Naive thymus-derived CD4-positive, alpha-beta T cell (primary cell): ENCODE data around the gene RGMB. TPM values are rescaled to one million over a fixed set of nuclear protein-coding genes. Genes with fewer than 3 reads are reported as not detected.
"Not testable (repeated sequence)": the region's sequence is repeated elsewhere in the genome, so short reads cannot be mapped to it uniquely, and the experiment has no call there.

ENCODE experiments used
- ATAC-seq: fragments of 150-1000 bp; cut with Tn5 transposase; 2 replicates; pipeline ENCODE4 v1.10.0; 2021; ENCODE audit warnings: mild to moderate bottlenecking, moderate library complexity
- CTCF ChIA-PET: fragments of 350-600 bp; sonication (Branson Sonifier 250); formaldehyde crosslinking; loops from one replicate; lab custom pipeline; 2021; ENCODE audit warnings: antibody characterized with exemption; lab: Charles Lee
- POLR2A ChIA-PET: fragments of 350-600 bp; sonication (Branson Sonifier 250); formaldehyde crosslinking; loops from one replicate; lab custom pipeline; 2021; ENCODE audit warnings: antibody characterized with exemption, inconsistent platforms; lab: Charles Lee
- DNase-seq, 9 donors: peaks; one replicate each; pipeline versions ENCODE4 v3.0.0 to v3.0.0-alpha.2; 2020 to 2022; ENCODE audit warnings: mixed read lengths in 1 of 9
- H3K27ac ChIP-seq: one replicate; pipeline ENCODE4 v1.7.0; 2013; ENCODE audit warnings: mild to moderate bottlenecking, low read depth, low read length, moderate library complexity
- H3K27me3 ChIP-seq, 2 donors: one replicate each; pipeline ENCODE4 v1.7.0; 2013; ENCODE audit warnings: low read length in 2 of 2, mild to moderate bottlenecking in 2 of 2, moderate library complexity in 2 of 2; ENCODE audit not compliant: control insufficient read depth in 2 of 2, insufficient read depth in 2 of 2
- H3K36me3 ChIP-seq, 3 experiments: 1 replicate in 2 of 3; 2 replicates in 1 of 3; pipeline ENCODE4 v1.7.0; 2013; ENCODE audit warnings: low read length in 3 of 3, mild to moderate bottlenecking in 3 of 3, moderate library complexity in 1 of 3; ENCODE audit not compliant: insufficient read depth in 3 of 3, control insufficient read depth in 2 of 3
- H3K4me1 ChIP-seq, 2 donors: one replicate each; pipeline ENCODE4 v1.7.0; 2013; ENCODE audit warnings: low read length in 2 of 2, mild to moderate bottlenecking in 2 of 2, moderate library complexity in 1 of 2; ENCODE audit not compliant: control insufficient read depth in 2 of 2, insufficient read depth in 2 of 2
- H3K4me3 ChIP-seq: 2 replicates; pipeline ENCODE4 v1.7.0; 2013; ENCODE audit warnings: mild to moderate bottlenecking, low read length
- H3K9me3 ChIP-seq, 3 experiments: 1 replicate in 2 of 3; 2 replicates in 1 of 3; pipeline ENCODE4 v1.7.0; 2013; ENCODE audit warnings: low read length in 3 of 3; ENCODE audit not compliant: control insufficient read depth in 2 of 3
- H3K27ac Mint-ChIP-seq, 9 donors: one replicate each; pipeline ENCODE4 v1.8.0; 2020 to 2022; ENCODE audit warnings: mixed read lengths in 9 of 9, mild to moderate bottlenecking in 8 of 9, moderate library complexity in 5 of 9, inconsistent platforms in 2 of 9
- H3K27me3 Mint-ChIP-seq, 5 donors: one replicate each; pipeline ENCODE4 v1.8.0; 2021 to 2022; ENCODE audit warnings: mixed read lengths in 5 of 5, mild to moderate bottlenecking in 1 of 5
- H3K36me3 Mint-ChIP-seq, 5 donors: one replicate each; pipeline ENCODE4 v1.8.0; 2020 to 2022; ENCODE audit warnings: mixed read lengths in 5 of 5, mild to moderate bottlenecking in 3 of 5, inconsistent platforms in 1 of 5
- H3K4me1 Mint-ChIP-seq, 7 donors: one replicate each; pipeline ENCODE4 v1.8.0; 2020 to 2022; ENCODE audit warnings: mixed read lengths in 7 of 7, mild to moderate bottlenecking in 3 of 7, inconsistent platforms in 1 of 7
- H3K4me3 Mint-ChIP-seq, 10 donors: one replicate each; pipeline ENCODE4 v1.8.0; 2020 to 2022; ENCODE audit warnings: mild to moderate bottlenecking in 10 of 10, mixed read lengths in 10 of 10, moderate library complexity in 6 of 10, inconsistent platforms in 2 of 10
- H3K9me3 Mint-ChIP-seq, 11 donors: one replicate each; pipeline ENCODE4 v1.8.0; 2020 to 2022; ENCODE audit warnings: mixed read lengths in 11 of 11, mild to moderate bottlenecking in 4 of 11, inconsistent platforms in 1 of 11, moderate library complexity in 1 of 11
- intact Hi-C, 2 donors: fragments of 100-400 bp; cut with micrococcal nuclease; formaldehyde crosslinking; loops; one replicate each; pipeline ENCODE4 v1.15.1; 2023
- polyA plus RNA-seq, 2 donors: library from polyadenylated mRNA; unstranded; fragments of 300-500 nt; fragmentation: Illumina TruSeq; gene quantifications; one replicate each; pipeline ENCODE4 v1.2.3, GENCODE V29; 2021
- total RNA-seq, 6 experiments: library from RNA in 5 of 6; stranded (reverse) in 5 of 6; gene quantifications; 1 replicate in 5 of 6; 2 replicates in 1 of 6; pipeline ENCODE4 v1.2.3 and lab custom pipeline; 2021 to 2026

RGMB gene
- total and polyA plus RNA-seq, 7 experiments from 2014 or later: 0.41 to 22.4 (median 9.5) TPM

- H3K27ac ChIP-seq: no peak overlapping the region
- no peak overlapping the region for H3K27ac Mint-ChIP-seq
- H3K4me1 Mint-ChIP-seq: no peaks in the 10 kb centered on the region
- H3K4me3 ChIP-seq: no peak overlapping the region
- no peaks in the 10 kb centered on the region for H3K36me3 ChIP-seq
- H3K4me3 Mint-ChIP-seq: no peak overlapping the region
- no peaks in the 10 kb centered on the region for H3K9me3 ChIP-seq
- no peaks in the 10 kb centered on the region for H3K36me3 Mint-ChIP-seq
- H3K27me3 ChIP-seq: no peaks in the 10 kb centered on the region
- CTCF ChIA-PET: no interaction called here
- DNase-seq (no peak), ATAC-seq (no peak)
- peaks cover 0 to 11% (median 5%) of the 10 kb centered on the region in 5 donors for H3K27me3 Mint-ChIP-seq
- no peaks in the 10 kb centered on the region for H3K4me1 ChIP-seq
- H3K9me3 Mint-ChIP-seq: peaks cover 0 to 10% (median 1%) of the 10 kb centered on the region in 11 donors
- intact Hi-C loops: no loop called here
- POLR2A ChIA-PET: no interaction called here
These were observed 22.8 kb upstream of the RGMB start for GRCh38 chr5:98750693-98751092.

- H3K9me3 Mint-ChIP-seq, H3K36me3 ChIP-seq, H3K36me3 Mint-ChIP-seq, H3K27me3 Mint-ChIP-seq, H3K27ac Mint-ChIP-seq, H3K4me3 Mint-ChIP-seq, H3K4me3 ChIP-seq, DNase-seq, POLR2A ChIA-PET, H3K27me3 ChIP-seq, H3K4me1 ChIP-seq, H3K27ac ChIP-seq, intact Hi-C loops, H3K9me3 ChIP-seq, ATAC-seq, H3K4me1 Mint-ChIP-seq: not testable (repeated sequence)
- CTCF ChIA-PET: interaction anchor here (0.6 kb wide), 1 partner anchor 238 kb away, joined by 3 read pairs; no protein-coding TSS in a partner anchor
These were observed 21.1 kb upstream of the RGMB start for GRCh38 chr5:98752331-98752730.

GRCh38 chr5:98752801-98753200 is 20.7 kb upstream of the RGMB start:
- H3K27me3 Mint-ChIP-seq: peaks cover 0 to 10% (median 5%) of the 10 kb centered on the region in 5 donors
- DNase-seq, intact Hi-C loops, H3K4me1 ChIP-seq, ATAC-seq, POLR2A ChIA-PET, H3K27ac ChIP-seq, H3K4me3 ChIP-seq, H3K27ac Mint-ChIP-seq, H3K27me3 ChIP-seq, H3K4me3 Mint-ChIP-seq, H3K9me3 ChIP-seq, H3K4me1 Mint-ChIP-seq, H3K36me3 Mint-ChIP-seq, H3K9me3 Mint-ChIP-seq, H3K36me3 ChIP-seq: not testable (repeated sequence)
- CTCF ChIA-PET: interaction anchor here (0.6 to 1.9 kb wide), 2 partner anchors 16 to 238 kb away, joined by 3 to 5 read pairs; no protein-coding TSS in a partner anchor

GRCh38 chr5:98753507-98753906 is 20.0 kb upstream of the RGMB start:
- DNase-seq: peak in 1 of 9 donors; percentile 10
- H3K27ac Mint-ChIP-seq: no peak overlapping the region
- H3K4me1 Mint-ChIP-seq: no peaks in the 10 kb centered on the region
- intact Hi-C loops: no loop called here
- peaks cover 0 to 4% (median 0%) of the 10 kb centered on the region in 5 donors for H3K36me3 Mint-ChIP-seq
- ChIA-PET CTCF (interaction anchor here (1.9 kb wide), 1 partner anchor 15 kb away, joined by 5 read pairs; no protein-coding TSS in a partner anchor), POLR2A (no interaction called here)
- no peak for ATAC-seq
- Histone ChIP-seq H3K27ac (no peak overlapping the region), H3K36me3 (no peaks in the 10 kb centered on the region), H3K4me1 (no peaks in the 10 kb centered on the region), H3K27me3 (no peaks in the 10 kb centered on the region), H3K4me3 (no peak overlapping the region), H3K9me3 (no peaks in the 10 kb centered on the region)
- H3K27me3 Mint-ChIP-seq: peaks cover 0 to 10% (median 5%) of the 10 kb centered on the region in 5 donors
- no peak overlapping the region for H3K4me3 Mint-ChIP-seq
- H3K9me3 Mint-ChIP-seq: peaks cover 0 to 5% (median 3%) of the 10 kb centered on the region in 11 donors

- Mint-ChIP-seq H3K9me3 (peaks cover 0 to 5% (median 3%) of the 10 kb centered on the region in 11 donors), H3K4me1 (no peaks in the 10 kb centered on the region), H3K4me3 (no peak overlapping the region), H3K27ac (no peak overlapping the region), H3K27me3 (peaks cover 0 to 16% (median 5%) of the 10 kb centered on the region in 5 donors), H3K36me3 (peaks cover 0 to 4% (median 0%) of the 10 kb centered on the region in 5 donors)
- Histone ChIP-seq H3K9me3 (no peaks in the 10 kb centered on the region), H3K27ac (no peak overlapping the region), H3K36me3 (no peaks in the 10 kb centered on the region), H3K4me1 (no peaks in the 10 kb centered on the region), H3K27me3 (no peaks in the 10 kb centered on the region), H3K4me3 (no peak overlapping the region)
- CTCF ChIA-PET: no interaction called here
- DNase-seq (no peak), ATAC-seq (no peak)
- intact Hi-C loops: no loop called here
- POLR2A ChIA-PET: no interaction called here
These were observed 18.1 kb upstream of the RGMB start for GRCh38 chr5:98755406-98755805.

- Histone ChIP-seq H3K27ac (no peak overlapping the region), H3K9me3 (no peaks in the 10 kb centered on the region), H3K27me3 (no peaks in the 10 kb centered on the region), H3K4me3 (no peak overlapping the region), H3K4me1 (no peaks in the 10 kb centered on the region), H3K36me3 (no peaks in the 10 kb centered on the region)
- H3K4me1 Mint-ChIP-seq: no peaks in the 10 kb centered on the region
- intact Hi-C loops: no loop called here
- peaks cover 3 to 32% (median 9%) of the 10 kb centered on the region in 5 donors for H3K27me3 Mint-ChIP-seq
- H3K4me3 Mint-ChIP-seq: no peak overlapping the region
- peaks cover 0 to 9% (median 3%) of the 10 kb centered on the region in 11 donors for H3K9me3 Mint-ChIP-seq
- CTCF ChIA-PET: no interaction called here
- no peak for DNase-seq
- no peak overlapping the region for H3K27ac Mint-ChIP-seq
- no peak for ATAC-seq
- POLR2A ChIA-PET: no interaction called here
- H3K36me3 Mint-ChIP-seq: peaks cover 0 to 4% (median 3%) of the 10 kb centered on the region in 5 donors
These were observed 15.5 kb upstream of the RGMB start for GRCh38 chr5:98757978-98758377.

GRCh38 chr5:98763001-98763630 is 10.3 kb upstream of the RGMB start:
- ATAC-seq: no peak
- intact Hi-C loops: loop anchor here in 1 of 2 donors (10.0 kb wide), 1 partner anchor 148 kb away; no protein-coding TSS in a partner anchor
- peaks cover 0 to 3% of the 10 kb centered on the region in 2 donors for H3K27me3 ChIP-seq
- Mint-ChIP-seq H3K27ac (no peak overlapping the region), H3K4me1 (peaks cover 0 to 10% (median 3%) of the 10 kb centered on the region in 7 donors), H3K36me3 (peaks cover 0 to 3% (median 0%) of the 10 kb centered on the region in 5 donors), H3K27me3 (peaks cover 28 to 58% (median 36%) of the 10 kb centered on the region in 5 donors), H3K4me3 (no peak overlapping the region), H3K9me3 (peaks cover 0 to 4% (median 0%) of the 10 kb centered on the region in 11 donors)
- peaks cover under 1% of the 10 kb centered on the region in 2 donors for H3K4me1 ChIP-seq
- no peak overlapping the region for H3K27ac ChIP-seq
- ChIA-PET POLR2A (no interaction called here), CTCF (no interaction called here)
- no peaks in the 10 kb centered on the region for H3K36me3 ChIP-seq
- H3K9me3 ChIP-seq: no peaks in the 10 kb centered on the region
- DNase-seq: no peak
- H3K4me3 ChIP-seq: no peak overlapping the region
